B cell (primary cell): ENCODE results near the gene INPP4A. TPM values are rescaled to one million over a fixed set of nuclear protein-coding genes. Genes with fewer than 3 reads are reported as not detected.

Experiments
- ATAC-seq: fragments of 200-7000 bp; cut with Tn5 transposase; one replicate; pipeline ENCODE4 v1.10.0; 2021; ENCODE audit warnings: low read depth, mild to moderate bottlenecking, moderate number of reproducible peaks, moderate library complexity
- CTCF ChIA-PET: fragments of 350-600 bp; sonication (Branson Sonifier 250); formaldehyde crosslinking; loops from one replicate; lab custom pipeline; 2021; ENCODE audit warnings: antibody characterized with exemption, inconsistent platforms; lab: Charles Lee
- POLR2A ChIA-PET: fragments of 350-600 bp; sonication (Branson Sonifier 250); formaldehyde crosslinking; loops from one replicate; lab custom pipeline; 2021; ENCODE audit warnings: antibody characterized with exemption; lab: Charles Lee
- DNase-seq: peaks from one replicate; pipeline ENCODE4 v3.0.0; 2013
- H2AFZ ChIP-seq: 2 replicates; pipeline ENCODE4 v1.6.1; 2012; ENCODE audit warnings: mild to moderate bottlenecking, low read depth, low read length; ENCODE audit not compliant: insufficient read depth, poor library complexity, severe bottlenecking
- H3K27ac ChIP-seq, 2 donors: 1 replicate in 1 of 2; 2 replicates in 1 of 2; pipeline ENCODE4 v1.5.1; 2012 to 2013; ENCODE audit warnings: low read length in 2 of 2, mild to moderate bottlenecking in 2 of 2, moderate library complexity in 1 of 2
- H3K27me3 ChIP-seq, 4 experiments: fragments of 200-600 bp in 1 of 4; sonication (generic) in 1 of 4; replicated peaks in 1 of 4; 1 replicate in 2 of 4; 2 replicates in 2 of 4; pipeline versions ENCODE4 v1.6.1 to v1.7.0; 2013 to 2016; ENCODE audit warnings: low read length in 3 of 4, mild to moderate bottlenecking in 2 of 4, mixed read lengths in 1 of 4, moderate library complexity in 1 of 4; ENCODE audit not compliant: insufficient read depth in 4 of 4, control insufficient read depth in 3 of 4; ENCODE audit errors: control extremely low read depth in 1 of 4
- H3K36me3 ChIP-seq, 2 experiments: replicated peaks in 1 of 2; 1 replicate in 1 of 2; 2 replicates in 1 of 2; pipeline versions ENCODE4 v1.6.1 to v1.7.1; 2013; ENCODE audit warnings: low read length in 1 of 2; ENCODE audit not compliant: insufficient read depth in 2 of 2, control insufficient read depth in 1 of 2; ENCODE audit errors: control extremely low read depth in 1 of 2, extremely low read depth in 1 of 2
- H3K4me1 ChIP-seq, 2 donors: fragments of 200-600 bp in 1 of 2; sonication (generic) in 1 of 2; 1 replicate in 1 of 2; 2 replicates in 1 of 2; pipeline versions ENCODE4 v1.5.1 to v1.6.1; 2013 to 2017; ENCODE audit warnings: low read length in 2 of 2; ENCODE audit not compliant: control insufficient read depth in 2 of 2, insufficient read depth in 2 of 2
- H3K4me2 ChIP-seq: replicated peaks from 2 replicates; pipeline ENCODE3; 2012; ENCODE audit warnings: mild to moderate bottlenecking, low read depth, low read length; ENCODE audit not compliant: poor library complexity, severe bottlenecking
- H3K4me3 ChIP-seq, 5 experiments: fragments of 200-600 bp in 1 of 5; sonication (generic) in 1 of 5; 1 replicate in 3 of 5; 2 replicates in 2 of 5; pipeline versions ENCODE4 v1.5.1 to v1.7.0; 2011 to 2016; ENCODE audit warnings: low read length in 4 of 5, mild to moderate bottlenecking in 4 of 5, low read depth in 2 of 5, control low read depth in 1 of 5, moderate library complexity in 1 of 5; ENCODE audit not compliant: insufficient read depth in 1 of 5; ENCODE audit errors: control extremely low read depth in 1 of 5, extremely low read depth in 1 of 5
- H3K79me2 ChIP-seq: fragments of 200-600 bp; sonication (generic); one replicate; pipeline ENCODE4 v1.6.0; 2016; ENCODE audit warnings: low read length; ENCODE audit not compliant: control insufficient read depth, insufficient read depth
- H3K9ac ChIP-seq: fragments of 200-600 bp; sonication (generic); 2 replicates; pipeline ENCODE4 v1.6.1; 2017; ENCODE audit warnings: mild to moderate bottlenecking, low read length, moderate library complexity
- H3K9me3 ChIP-seq, 3 donors: one replicate each; pipeline versions ENCODE4 v1.6.1 to v1.7.1; 2013; ENCODE audit warnings: low read length in 2 of 3; ENCODE audit not compliant: control insufficient read depth in 2 of 3, insufficient read depth in 1 of 3; ENCODE audit errors: control extremely low read depth in 1 of 3
- H4K20me1 ChIP-seq: 2 replicates; pipeline ENCODE4 v1.6.0; 2012; ENCODE audit warnings: mild to moderate bottlenecking, low read length; ENCODE audit not compliant: insufficient read depth, control insufficient read depth, poor library complexity, severe bottlenecking
- H3K27ac Mint-ChIP-seq: one replicate; pipeline ENCODE4 v1.8.0; 2021; ENCODE audit warnings: mixed read lengths
- H3K27me3 Mint-ChIP-seq: one replicate; pipeline ENCODE4 v1.8.0; 2021; ENCODE audit warnings: mixed read lengths
- H3K4me1 Mint-ChIP-seq: one replicate; pipeline ENCODE4 v1.8.0; 2021; ENCODE audit warnings: mixed read lengths
- H3K4me3 Mint-ChIP-seq: one replicate; pipeline ENCODE4 v1.8.0; 2021; ENCODE audit warnings: mixed read lengths
- H3K9me3 Mint-ChIP-seq: one replicate; pipeline ENCODE4 v1.8.0; 2022; ENCODE audit warnings: mixed read lengths; ENCODE audit not compliant: insufficient read depth
- CTCF ChIP-seq: fragments of 200-600 bp; IDR thresholded peaks from one replicate; pipeline ENCODE4 v1.8.0; 2022; ENCODE audit warnings: antibody characterized with exemption, mild to moderate bottlenecking
- EZH2 ChIP-seq: IDR thresholded peaks from 2 replicates; pipeline ENCODE4 v1.6.1; 2012; ENCODE audit warnings: borderline replicate concordance, low read depth, mild to moderate bottlenecking, moderate library complexity, low read length; ENCODE audit not compliant: insufficient read depth, poor library complexity, severe bottlenecking
- WGBS: methylation state at CpG from one replicate; pipeline ENCODE4 v1.1.5; 2013; ENCODE audit warnings: missing lambda C conversion rate; ENCODE audit not compliant: insufficient coverage; 5-methylcytosine and 5-hydroxymethylcytosine counted together
- intact Hi-C: fragments of 100-400 bp; cut with micrococcal nuclease; formaldehyde crosslinking; loops from one replicate; pipeline ENCODE4 v1.10.0; 2022
- polyA plus RNA-seq: library from polyadenylated mRNA; depleted of rRNA; stranded (reverse); fragments of >200 nt; gene quantifications from 2 replicates; pipeline ENCODE4 v1.2.3, GENCODE V29; 2012
- total RNA-seq, 2 donors: library from RNA; stranded (reverse); fragments of 120-200 nt in 1 of 2; gene quantifications; 1 replicate in 1 of 2; 2 replicates in 1 of 2; pipeline versions ENCODE4 v1.2.3 to v1.2.4, GENCODE V29; 2013 to 2022

The INPP4A gene
- total and polyA plus RNA-seq, 2 donors (not counting 1 experiment from before 2014, with no cell fraction given) = 10.7 to 22.5 TPM

GRCh38 chr2:98453083-98453482 is 8.4 kb downstream of the INPP4A start:
- DNase-seq = peak; percentile 32

More at GRCh38 chr2:98453083-98453482, 8.4 kb downstream of the INPP4A start:
- Mint-ChIP-seq H3K4me3 (peak overlapping the region; percentile 27), H3K4me1 (peaks cover 49% of the 10 kb centered on the region), H3K27ac (peak overlapping the region; percentile 59), H3K9me3 (no peaks in the 10 kb centered on the region), H3K27me3 (no peaks in the 10 kb centered on the region)
- H3K9me3 ChIP-seq = no peaks in the 10 kb centered on the region
- TF ChIP-seq CTCF = no peak
- TF ChIP-seq EZH2 = no peak
- H3K4me2 ChIP-seq = peak overlapping the region; percentile 23
- H3K36me3 ChIP-seq = no peaks in the 10 kb centered on the region
- no peak overlapping the region for H3K27ac ChIP-seq
- peaks cover 37 to 50% of the 10 kb centered on the region in 2 donors for H3K4me1 ChIP-seq
- ATAC-seq = no peak
- peaks cover 0 to 3% (median 0%) of the 10 kb centered on the region in 4 experiments for H3K27me3 ChIP-seq
- peaks cover 77% of the 10 kb centered on the region for H3K79me2 ChIP-seq
- H4K20me1 ChIP-seq = no peaks in the 10 kb centered on the region
- no peak overlapping the region for H3K9ac ChIP-seq
- no peak overlapping the region for H2AFZ ChIP-seq
- intact Hi-C loops = no loop called here
- ChIA-PET CTCF (interaction anchor here (0.7 to 1.5 kb wide), 2 partner anchors 10 to 11 kb away, joined by 4 read pairs; no protein-coding TSS in a partner anchor), POLR2A (interaction anchor here (0.6 kb wide), 1 partner anchor 19 kb away, joined by 4 read pairs; no protein-coding TSS in a partner anchor)
- no peak overlapping the region for H3K4me3 ChIP-seq
- WGBS = 45% methylated on average over 2 of the region's 5 CpGs
